K562 (cell line): ENCODE results near the gene COX6B2. TPM values are rescaled to one million over a fixed set of nuclear protein-coding genes. Genes with fewer than 3 reads are reported as not detected.

Experiments
- BHLHE40 ChIP-seq: IDR thresholded peaks from 2 replicates; pipeline ENCODE4 v1.6.1; 2011; ENCODE audit warnings: low read length, improper control_type of control experiment
- E2F1 ChIP-seq: sonication (generic); formaldehyde crosslinking; IDR thresholded peaks from 2 replicates; pipeline ENCODE4 v1.8.1; 2023; ENCODE audit warnings: mild to moderate bottlenecking, missing genetic modification reagents, moderate library complexity
- EP400 ChIP-seq: fragments of 450-650 bp; IDR thresholded peaks from 2 replicates; pipeline ENCODE4 v1.6.1; 2017; ENCODE audit warnings: antibody characterized with exemption, mild to moderate bottlenecking, moderate library complexity
- ESRRA ChIP-seq: fragments of 450-650 bp; IDR thresholded peaks from 2 replicates; pipeline ENCODE4 v1.6.1; 2014; ENCODE audit warnings: low read depth, mild to moderate bottlenecking, moderate library complexity, borderline replicate concordance
- FOXP4 ChIP-seq: sonication (generic); formaldehyde crosslinking; IDR thresholded peaks from 2 replicates; pipeline ENCODE4 v1.8.0; 2022; ENCODE audit warnings: mild to moderate bottlenecking, missing genetic modification reagents, borderline replicate concordance
- HSF4 ChIP-seq: fragments of 250-450 bp; sonication (Bioruptor Pico); IDR thresholded peaks from 2 replicates; pipeline ENCODE4 v2.1.2; 2022; ENCODE audit warnings: mild to moderate bottlenecking, moderate library complexity, borderline replicate concordance
- KLF16 ChIP-seq: IDR thresholded peaks from 2 replicates; pipeline ENCODE4 v1.6.1; 2016; ENCODE audit warnings: antibody characterized with exemption
- L3MBTL2 ChIP-seq: fragments of 450-650 bp; IDR thresholded peaks from 2 replicates; pipeline ENCODE4 v1.6.1; 2016; ENCODE audit warnings: mild to moderate bottlenecking, moderate library complexity
- LCOR ChIP-seq: sonication (generic); formaldehyde crosslinking; IDR thresholded peaks from 2 replicates; pipeline ENCODE4 v1.8.0; 2022; ENCODE audit warnings: mild to moderate bottlenecking, missing genetic modification reagents
- MAX ChIP-seq: sonication (generic); formaldehyde crosslinking; IDR thresholded peaks from 2 replicates; pipeline ENCODE4 v1.9.0; 2022; ENCODE audit warnings: mild to moderate bottlenecking, missing genetic modification reagents
- MTA2 ChIP-seq: fragments of 450-650 bp; IDR thresholded peaks from 2 replicates; pipeline ENCODE4 v1.6.1; 2016; ENCODE audit warnings: low read depth
- POLR2A ChIP-seq: fragments of 450-650 bp; conservative IDR thresholded peaks from 2 replicates; pipeline ENCODE4 v1.6.1; 2016
- PRDM10 ChIP-seq: fragments of 450-650 bp; IDR thresholded peaks from 2 replicates; pipeline ENCODE4 v1.6.1; 2018; ENCODE audit not compliant: partially characterized antibody
- PTBP1 ChIP-seq: fragments of 200-400 bp; formaldehyde crosslinking; IDR thresholded peaks from 2 replicates; pipeline ENCODE4 v1.6.1; 2017; ENCODE audit warnings: low read depth, low read length
- SMARCB1 ChIP-seq: IDR thresholded peaks from 2 replicates; pipeline ENCODE4 v1.6.1; 2011; ENCODE audit warnings: improper control_type of control experiment, low read depth; ENCODE audit not compliant: insufficient read length
- VEZF1 ChIP-seq: fragments of 200-800 bp; sonication (Bioruptor generic); IDR thresholded peaks from 2 replicates; pipeline ENCODE4 v1.6.1; 2017; ENCODE audit warnings: missing genetic modification characterization, missing compliant biosample characterization
- ZNF253 ChIP-seq: fragments of 250-450 bp; sonication (Bioruptor Pico); conservative IDR thresholded peaks from 2 replicates; pipeline ENCODE4 v1.6.1; 2021; ENCODE audit warnings: mild to moderate bottlenecking
- ZNF695 ChIP-seq: fragments of 450-650 bp; formaldehyde crosslinking; IDR thresholded peaks from 2 replicates; pipeline ENCODE4 v1.4.0; 2020; ENCODE audit warnings: mild to moderate bottlenecking, moderate library complexity
- polyA plus RNA-seq, 8 experiments: library from polyadenylated mRNA; depleted of rRNA in 4 of 8; stranded (reverse) in 5 of 8; unstranded in 3 of 8; fragments of >200 nt; fragmentation: Nextera tagmentation in 2 of 8; fragmentation: Illumina TruSeq in 1 of 8; extraction: Ambion mirVana in 2 of 8; extraction: Trizol in 1 of 8; gene quantifications; 2 replicates each; pipeline versions ENCODE4 v1.2.1 to v1.2.3, GENCODE V29; 2011 to 2014; ENCODE audit warnings: inconsistent platforms in 1 of 8, missing spikeins in 1 of 8
- total RNA-seq, 7 experiments: library from RNA; depleted of rRNA in 6 of 7; stranded (reverse); fragments of >200 nt in 6 of 7; fragmentation: Illumina TruSeq in 2 of 7; extraction: Trizol in 2 of 7; gene quantifications; 2 replicates each; pipeline versions ENCODE4 v1.2.1 to v1.2.3, GENCODE V29; 2011 to 2021; ENCODE audit warnings: low replicate concordance in 1 of 7

Gene COX6B2
- total and polyA plus RNA-seq, 9 of the 15 experiments (the other 6 are each of a cell fraction or from before 2014, with no cell fraction given), result 0.40 to 2.5 (median 0.83) TPM

- no peak for TF ChIP-seq PRDM10
- TF ChIP-seq L3MBTL2, result no peak; the same call in 1 of the 2 replicates
- TF ChIP-seq MAX, result peak; percentile 89
- peak; percentile 81 for TF ChIP-seq EP400
- peak; percentile 99 for TF ChIP-seq POLR2A
- TF ChIP-seq FOXP4 (CRISPR knock-in tag), result no peak
- no peak for TF ChIP-seq SMARCB1
- no peak for TF ChIP-seq ZNF695 (CRISPR knock-in tag)
- TF ChIP-seq ZNF253 (CRISPR knock-in tag), result no peak; the same call in 1 of the 2 replicates
- TF ChIP-seq MTA2, result no peak
- TF ChIP-seq BHLHE40, result no peak
- peak; percentile 40; the same call in 1 of the 2 replicates for TF ChIP-seq ESRRA
- TF ChIP-seq PTBP1, result peak; percentile 64; the same call in 1 of the 2 replicates
- TF ChIP-seq E2F1 (CRISPR knock-in tag), result 0 out of 2 replicates have a peak, but pooled peaks have one; percentile 32
- no peak for TF ChIP-seq KLF16
- no peak for TF ChIP-seq LCOR (CRISPR knock-in tag)
- TF ChIP-seq HSF4 (CRISPR knock-in tag), result no peak
- TF ChIP-seq VEZF1 (CRISPR knock-in tag), result 0 out of 2 replicates have a peak, but pooled peaks have one; percentile 8
Measured at GRCh38 chr19:55385724-55386492, 31.4 kb upstream of the COX6B2 start, which contains the start of gene RPL28 (continued).
